HG02623 (cell line): ENCODE data around the gene ETDC.
A peak's percentile ranks its signal among the peaks of the same experiment; 100 is the strongest.
"Not testable (repeated sequence)": the region's sequence is repeated elsewhere in the genome, so short reads cannot be mapped to it uniquely, and the experiment has no call there.

ENCODE experiments used
- ATAC-seq: cut with Tn5 transposase; IDR thresholded peaks from one replicate; pipeline ENCODE4 v1.9.1; 2021; ENCODE audit warnings: moderate library complexity; ENCODE audit not compliant: unreplicated experiment

The ETDC gene

DNA sequence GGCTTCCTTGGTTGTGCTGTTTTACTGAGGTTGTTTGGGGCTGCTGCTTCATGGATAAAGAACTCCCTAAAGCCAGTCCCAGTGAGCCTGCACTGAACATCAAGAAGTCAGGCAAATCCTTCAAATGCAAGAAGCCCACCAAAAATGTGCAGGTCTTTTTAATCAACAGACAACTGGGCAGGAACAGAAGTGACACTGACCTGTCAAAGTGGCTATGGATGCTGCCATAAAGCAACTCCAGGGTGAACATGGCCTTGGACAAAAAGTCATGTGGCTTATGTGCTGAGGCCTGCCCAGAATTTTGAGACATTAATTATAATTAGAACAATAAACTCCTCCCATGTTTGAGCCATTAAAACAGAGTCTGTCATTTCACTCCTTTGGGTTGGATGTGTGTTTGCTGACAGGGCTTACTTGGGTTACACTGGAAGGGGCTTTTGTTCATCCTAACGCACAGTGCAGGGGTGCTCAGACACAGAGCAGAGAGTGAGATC, at the start of gene ETDC:
Gene ETDC, plus strand, starts transcription at position 51 of the 494 bp plus-strand sequence. Its CDS starts 0 bp downstream, at position 51.
- ATAC-seq, result no peak

DNA sequence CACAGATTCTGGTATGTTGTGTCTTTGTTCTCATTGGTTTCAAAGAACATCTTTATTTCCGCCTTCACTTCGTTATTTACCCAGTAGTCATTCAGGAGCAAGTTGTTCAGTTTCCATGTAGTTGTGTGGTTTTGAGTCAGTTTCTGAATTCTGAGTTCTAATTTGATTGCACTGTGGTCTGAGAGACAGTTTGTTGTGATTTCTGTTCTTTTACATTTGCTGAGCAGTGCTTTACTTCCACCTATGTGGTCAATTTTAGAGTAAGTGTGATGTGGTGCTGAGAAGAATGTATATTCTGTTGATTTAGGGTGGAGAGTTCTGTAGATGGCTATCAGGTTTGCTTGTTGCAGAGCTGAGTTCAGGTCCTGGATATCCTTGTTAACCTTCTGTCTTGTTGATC, 48.3 kb upstream of the ETDC start:
- not testable (repeated sequence) for ATAC-seq

DNA sequence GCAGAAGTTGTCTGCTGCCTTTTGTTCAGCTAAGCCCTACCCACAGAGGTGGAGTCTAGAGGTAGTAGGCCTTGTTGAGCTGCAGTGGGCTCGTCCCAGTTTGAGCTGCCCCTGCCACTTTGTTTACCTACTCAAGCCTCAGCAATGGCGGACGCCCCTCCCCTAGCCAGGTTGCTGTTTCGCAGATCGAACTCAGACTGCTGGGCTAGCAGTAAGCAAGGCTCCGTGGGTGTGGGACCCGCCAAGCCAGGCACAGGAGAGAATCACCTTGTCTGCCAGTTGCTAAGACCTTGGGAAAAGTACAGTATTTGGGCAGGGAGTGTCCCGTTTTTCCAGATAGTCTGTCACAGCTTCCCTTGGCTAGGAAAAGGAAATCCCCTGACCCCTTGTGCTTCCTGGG, 45.9 kb upstream of the ETDC start:
- not testable (repeated sequence) for ATAC-seq

DNA sequence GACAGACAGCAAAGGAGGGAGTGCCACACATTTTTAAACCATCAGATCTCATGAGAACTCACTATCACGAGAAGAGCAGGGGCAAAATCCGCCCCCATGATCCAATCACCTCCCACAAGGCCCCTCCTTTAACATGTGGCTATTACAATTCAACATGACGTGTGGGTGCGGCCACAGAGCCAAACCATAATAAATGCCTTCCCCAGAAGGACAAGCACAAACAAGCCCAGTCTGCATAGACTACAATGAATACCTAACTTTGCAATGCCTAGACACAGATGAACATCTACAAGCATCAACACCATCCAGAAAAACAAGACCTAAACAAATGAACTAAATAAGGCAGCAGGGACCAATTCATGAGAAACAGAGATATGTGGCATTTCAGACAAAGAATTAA, 45.1 kb upstream of the ETDC start:
- ATAC-seq, result no peak

DNA sequence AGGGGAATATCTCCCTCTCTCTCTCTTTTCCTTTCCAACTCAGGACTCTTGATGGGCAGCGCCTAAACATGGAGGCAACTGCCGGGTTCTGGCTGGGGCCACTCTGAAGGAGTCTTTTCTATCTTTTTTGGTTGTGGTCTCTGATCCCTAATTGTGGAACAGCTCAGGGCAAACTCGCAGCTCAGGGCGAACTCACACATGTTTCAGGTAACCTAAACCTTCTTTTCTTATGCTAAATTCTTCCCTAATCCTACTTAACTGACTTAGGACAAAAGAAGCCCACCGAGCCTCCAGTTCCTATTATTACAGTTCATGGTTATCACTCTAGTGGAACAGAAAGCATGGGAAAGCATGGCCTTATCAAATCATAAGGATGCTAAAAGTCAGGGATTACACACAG, 36.1 kb upstream of the ETDC start:
- no peak for ATAC-seq

DNA sequence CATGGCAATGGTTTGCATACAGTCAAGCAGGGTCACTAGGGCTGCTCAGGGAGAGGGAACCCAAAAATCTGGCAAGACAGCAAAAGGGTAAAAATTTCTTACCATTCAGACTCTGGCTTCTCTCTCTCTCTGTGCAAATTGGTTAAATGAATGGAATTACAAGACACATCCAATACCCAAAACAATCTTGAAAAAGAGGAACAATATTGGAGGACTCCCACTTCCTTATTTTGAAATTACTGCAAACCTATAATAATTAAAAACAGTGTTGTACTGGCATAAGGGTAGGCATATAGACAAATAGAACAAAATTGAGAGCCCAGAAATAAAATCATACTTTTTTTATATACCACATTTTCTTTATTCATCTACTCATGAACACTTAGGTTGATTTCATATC, 33.3 kb upstream of the ETDC start:
- ATAC-seq, result no peak

DNA sequence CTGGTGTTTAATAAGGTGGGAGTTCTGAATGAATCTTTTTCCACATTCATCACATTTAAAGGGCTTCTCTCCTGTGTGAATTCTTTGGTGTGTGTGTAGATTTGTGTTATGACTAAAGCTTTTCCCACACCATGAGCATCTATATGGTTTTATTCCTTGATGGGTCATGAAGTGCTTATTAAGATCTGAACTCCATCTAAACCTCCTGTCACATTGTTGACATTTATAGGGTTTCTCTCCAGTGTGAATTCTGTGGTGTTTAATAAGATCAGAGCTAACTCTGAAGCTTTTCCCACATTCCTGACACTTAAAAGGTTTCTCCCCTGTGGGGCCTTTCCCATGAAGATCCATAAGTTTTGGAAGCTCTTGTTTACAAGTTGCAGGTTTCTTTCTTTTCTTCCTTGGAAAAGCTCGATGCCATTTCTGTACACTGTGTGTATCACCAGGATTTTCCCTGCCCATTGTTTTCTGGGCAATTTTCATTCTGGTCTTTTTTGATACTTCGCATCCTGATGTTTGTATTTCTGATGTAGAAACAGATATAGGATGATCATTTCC, 21.9 kb upstream of the ETDC start:
- ATAC-seq, result no peak

DNA sequence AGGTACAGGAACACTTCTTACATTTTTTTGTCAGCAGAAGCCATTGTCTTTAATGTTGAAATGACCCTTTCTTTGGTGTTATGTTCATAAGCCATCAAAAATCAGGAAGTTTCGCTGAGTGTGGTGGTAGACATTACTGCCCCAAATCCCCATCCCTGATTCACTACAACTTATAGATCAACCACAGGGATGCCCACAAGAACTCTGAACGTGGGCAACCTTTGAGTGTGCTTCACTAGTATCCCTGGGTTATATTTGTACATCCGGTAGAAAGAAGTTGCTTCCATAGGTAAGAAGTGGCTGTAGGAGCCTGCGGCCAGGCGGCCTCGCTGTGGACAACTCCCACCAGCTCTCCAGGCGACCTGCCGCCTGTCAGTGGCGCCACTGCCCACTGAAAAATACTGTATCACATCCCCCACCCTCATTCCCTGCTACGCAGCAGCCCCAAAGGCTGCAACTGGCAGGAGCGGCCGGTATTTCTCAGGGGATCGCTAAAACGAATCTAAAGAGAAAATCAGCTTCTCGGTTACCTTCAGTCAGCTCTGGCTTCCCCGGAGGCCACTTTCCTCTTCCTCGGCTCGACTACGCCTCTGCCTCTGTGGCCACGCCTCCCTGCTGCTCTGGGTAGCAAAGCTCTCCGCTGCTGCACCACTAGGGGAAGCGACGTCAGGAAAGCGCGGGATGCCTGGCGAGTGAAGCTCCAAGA, 13.9 kb upstream of the ETDC start:
- peak; percentile 88 for ATAC-seq

DNA sequence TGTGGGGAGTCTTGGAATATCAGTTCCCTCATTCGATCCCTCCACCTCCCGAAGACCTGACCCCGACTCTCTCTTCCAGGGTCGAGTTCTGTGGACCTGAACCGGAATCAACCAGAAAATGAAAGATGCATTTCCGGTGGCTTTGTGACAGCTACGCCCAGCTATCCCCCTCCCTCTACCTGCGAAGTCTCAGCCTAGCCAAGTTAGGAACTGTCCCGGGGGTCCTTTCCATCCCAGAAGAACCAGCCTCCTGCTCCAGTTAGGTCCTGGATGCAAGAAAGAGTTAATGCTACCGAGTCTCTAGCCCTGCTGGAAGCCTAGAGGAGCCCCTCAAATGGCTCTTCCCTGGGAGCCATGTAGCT, 13.4 kb upstream of the ETDC start:
- ATAC-seq, result peak; percentile 32

DNA sequence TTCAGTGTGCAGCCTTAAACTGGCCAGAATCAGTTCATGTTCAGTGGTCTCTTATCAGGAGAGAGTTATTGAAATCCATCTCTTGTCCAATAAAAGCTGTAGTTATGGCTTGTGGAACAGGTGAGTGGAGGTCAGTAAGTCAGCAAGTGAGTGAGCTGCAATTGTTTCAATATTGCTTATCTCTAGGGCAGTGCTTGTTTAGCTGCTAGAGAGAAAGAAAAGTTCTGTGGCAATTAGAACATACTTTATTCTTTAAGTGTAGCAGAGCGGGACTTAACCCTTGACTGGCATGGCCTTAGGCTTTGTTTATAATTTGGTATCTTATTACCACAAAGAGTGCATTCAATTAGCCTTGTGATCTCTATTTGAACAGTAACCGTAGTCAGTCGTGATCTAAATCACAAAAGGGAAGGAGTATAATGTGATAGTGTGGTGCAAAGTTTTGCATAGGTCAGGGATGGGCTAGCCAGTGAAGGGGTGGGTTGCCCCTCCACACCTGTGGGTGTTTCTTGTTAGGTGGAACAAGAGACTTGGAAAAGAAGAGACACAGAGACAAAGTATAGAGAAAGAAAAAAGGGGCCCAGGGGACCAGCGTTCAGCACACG, 6.9 kb upstream of the ETDC start:
- ATAC-seq, result no peak

DNA sequence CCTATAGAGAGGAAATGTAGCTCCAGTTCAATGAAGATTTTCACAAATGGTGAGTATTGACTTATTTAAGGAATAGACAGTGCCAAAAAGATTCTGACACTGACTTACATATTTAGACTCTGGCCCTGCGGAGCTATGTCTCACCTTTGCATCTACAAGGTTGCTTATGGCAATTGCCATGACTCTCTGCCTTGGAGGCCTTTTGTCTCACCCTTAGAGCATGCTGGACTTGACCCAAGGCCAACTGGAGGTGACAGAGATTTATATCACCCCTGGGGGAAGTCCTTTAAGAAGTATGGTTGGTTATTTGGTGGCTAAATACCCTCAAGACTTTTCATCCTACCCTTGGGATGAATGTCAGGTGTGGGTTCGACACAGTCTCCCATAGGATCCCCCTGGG, 4.5 kb upstream of the ETDC start:
- ATAC-seq, result no peak

DNA sequence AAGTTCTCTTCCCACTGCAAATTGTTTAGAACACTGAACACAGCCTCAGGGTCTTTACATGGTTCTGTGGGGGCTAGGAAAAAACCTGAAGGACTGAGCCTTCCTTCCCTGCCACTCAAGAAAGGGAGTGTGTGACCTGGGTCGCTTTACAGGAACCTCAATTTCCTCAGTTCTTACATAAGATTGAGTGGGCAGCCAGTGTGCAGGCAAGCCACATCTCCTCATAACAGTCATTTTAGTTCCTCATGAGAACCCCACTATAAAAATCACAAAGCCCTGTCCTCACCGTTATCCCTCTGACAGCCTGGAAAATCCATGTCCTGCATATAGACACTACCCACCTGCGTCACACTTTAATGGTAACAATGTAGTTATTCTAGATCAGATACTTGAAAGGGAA, 2.1 kb upstream of the ETDC start:
- ATAC-seq, result no peak

DNA sequence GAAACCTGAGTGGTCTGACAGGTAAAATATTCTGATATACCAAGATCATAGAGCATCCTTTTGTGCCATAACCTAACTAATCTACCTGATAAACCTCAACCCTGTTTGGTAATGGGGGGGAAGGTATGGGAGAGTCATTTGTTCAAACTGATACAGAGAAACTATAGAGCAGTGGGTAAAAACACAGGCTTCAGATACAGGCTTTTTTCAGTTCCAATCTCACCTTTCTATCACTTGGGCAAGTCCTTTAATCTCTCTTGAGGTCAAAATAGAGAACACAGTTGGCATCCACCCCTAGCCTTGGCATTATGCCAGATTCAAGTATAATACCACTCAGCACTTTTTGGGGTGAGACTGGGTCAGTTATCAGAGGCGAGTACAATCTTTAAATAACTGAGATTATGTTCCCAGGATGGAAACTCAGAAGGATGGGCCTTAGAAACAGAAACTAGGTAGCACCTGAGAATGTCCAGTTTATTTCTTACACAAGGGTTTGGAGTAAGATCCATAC, 880 bp upstream of the ETDC start:
- no peak for ATAC-seq

DNA sequence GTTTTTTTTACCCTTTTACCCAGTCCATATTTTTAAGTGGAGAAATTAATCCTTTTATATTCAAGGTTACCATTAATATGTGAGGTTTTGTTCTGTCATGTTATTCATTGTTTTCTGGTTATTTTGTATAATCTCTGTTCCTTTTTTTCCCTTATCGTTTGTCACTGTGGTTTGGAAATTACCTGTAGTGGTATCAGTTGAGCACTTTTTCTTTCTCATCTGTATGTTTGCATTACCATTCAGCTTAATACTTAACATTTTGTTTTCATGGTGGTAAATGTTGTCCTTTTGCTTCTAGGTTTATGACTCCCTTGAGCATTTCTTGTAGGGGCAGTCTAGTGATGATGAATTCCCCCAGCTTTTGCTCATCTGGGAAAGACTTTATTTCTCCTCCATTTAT, 6.6 kb downstream of the ETDC start:
- no peak for ATAC-seq

DNA sequence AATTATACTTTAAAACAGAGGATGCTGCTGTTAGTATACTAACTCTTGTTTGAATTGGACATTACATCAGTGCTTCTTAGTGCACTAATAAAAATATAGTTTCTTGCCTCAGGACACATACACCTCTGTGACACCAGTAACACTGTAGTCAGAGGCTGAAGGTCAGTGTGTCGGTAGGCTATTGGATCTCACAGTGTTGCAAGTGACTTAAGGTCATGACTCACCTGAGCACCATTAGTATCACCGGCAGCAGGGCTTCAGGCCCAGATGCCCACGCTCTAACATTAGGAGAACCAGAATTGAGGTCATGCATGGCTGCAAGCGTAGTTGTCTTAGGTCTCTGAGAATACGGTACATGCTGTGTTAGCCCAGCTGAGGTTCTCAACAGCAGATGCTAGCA, 15.2 kb downstream of the ETDC start:
- ATAC-seq, result no peak

DNA sequence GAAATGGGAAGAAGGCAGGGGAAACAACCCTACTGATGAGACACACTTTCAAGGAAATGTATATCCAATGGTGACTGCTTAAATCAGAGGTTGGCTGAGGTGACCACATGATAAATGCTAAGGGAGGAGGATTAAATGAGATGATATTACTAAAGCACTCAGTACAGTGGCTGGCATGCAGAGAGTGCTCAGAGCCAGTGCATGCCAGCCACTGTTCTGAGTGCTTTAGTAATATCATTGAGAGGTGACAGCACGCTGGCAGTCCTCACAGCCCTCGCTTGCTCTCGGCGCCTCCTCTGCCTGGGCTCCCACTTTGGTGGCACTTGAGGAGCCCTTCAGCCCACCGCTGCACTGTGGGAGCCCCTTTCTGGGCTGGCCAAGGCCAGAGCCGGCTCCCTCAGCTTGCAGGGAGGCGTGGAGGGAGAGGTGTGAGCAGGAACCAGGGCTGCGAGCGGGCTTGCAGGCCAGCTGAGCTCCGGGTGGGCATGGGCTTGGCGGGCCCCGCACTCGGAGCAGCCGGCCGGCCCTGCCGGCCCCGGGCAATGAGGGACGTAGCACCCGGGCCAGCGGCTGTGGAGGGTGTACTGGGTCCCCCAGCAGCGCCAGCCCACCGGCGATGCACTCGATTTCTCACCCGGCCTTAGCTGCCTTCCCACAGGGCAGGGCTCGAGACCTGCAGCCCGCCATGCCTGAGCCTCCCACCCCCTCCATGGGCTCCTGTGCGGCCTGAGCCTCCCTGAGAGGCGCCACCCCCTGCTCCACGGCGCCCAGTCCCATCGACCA, 15.9 kb downstream of the ETDC start:
- not testable (repeated sequence) for ATAC-seq

DNA sequence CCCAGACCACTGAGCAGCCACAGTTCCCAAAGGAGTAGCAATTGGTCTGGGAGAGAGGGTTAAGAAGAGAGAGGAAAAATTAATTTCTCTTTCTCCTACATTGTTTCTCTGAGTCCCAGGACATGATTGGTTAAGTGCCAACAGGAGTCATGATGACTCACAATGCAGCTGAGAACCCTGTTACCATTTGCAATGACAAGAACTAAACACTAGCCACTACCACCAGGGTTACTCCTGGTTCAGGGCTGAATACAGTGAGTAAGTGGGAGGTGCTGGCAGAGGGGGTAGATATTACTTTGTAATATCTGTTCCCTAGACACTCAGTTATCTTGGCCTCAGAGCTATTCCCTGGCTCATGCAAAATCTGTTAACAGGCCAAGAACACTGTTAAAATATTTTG, 18.0 kb downstream of the ETDC start:
- ATAC-seq, result no peak

DNA sequence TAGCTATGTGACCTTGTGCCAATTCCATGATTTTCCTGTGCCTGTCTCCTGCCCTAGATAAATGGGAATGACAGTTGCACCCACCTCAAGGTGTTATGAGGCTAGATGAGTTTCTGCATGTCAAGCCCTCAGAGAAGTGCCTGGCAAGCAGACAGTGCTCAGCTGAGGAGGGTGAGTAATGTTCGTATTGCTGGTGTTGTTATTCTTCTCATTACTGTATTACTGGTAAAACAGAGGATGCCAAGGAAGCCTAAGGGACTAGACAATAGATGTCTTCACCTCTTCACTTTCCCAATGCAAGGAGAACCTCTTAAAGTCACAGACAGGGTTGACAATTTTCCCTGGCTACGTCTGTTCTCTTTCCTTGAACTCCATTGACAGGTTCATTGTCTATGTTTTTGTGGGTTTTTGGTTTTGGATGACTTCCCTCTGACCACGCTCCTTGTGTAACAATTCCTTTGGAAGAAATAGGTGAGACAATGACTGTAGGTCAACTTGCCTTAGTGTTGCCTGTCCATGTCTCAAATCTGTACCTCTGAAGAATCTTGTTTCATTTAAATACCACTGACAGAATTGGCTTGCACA, 19.2 kb downstream of the ETDC start:
- ATAC-seq, result no peak

DNA sequence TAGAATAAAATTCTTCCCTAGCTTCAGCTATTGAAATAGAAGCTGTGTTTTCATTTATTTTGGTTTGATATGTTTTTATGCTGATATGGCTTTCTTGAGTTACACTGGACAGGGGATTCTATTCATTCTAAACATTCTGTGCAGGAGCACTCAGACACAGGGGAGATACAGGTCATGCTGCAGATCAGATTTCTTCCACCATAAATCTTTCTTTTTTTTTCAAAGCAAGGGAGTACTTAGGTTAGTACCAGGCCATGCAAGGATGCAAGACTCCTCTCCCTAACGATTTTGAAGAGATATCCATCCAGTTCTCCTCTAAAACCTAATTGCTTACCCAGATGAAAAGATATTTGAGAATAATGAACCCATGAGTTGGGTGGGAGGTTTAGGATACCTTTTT, 21.4 kb downstream of the ETDC start:
- ATAC-seq, result no peak

DNA sequence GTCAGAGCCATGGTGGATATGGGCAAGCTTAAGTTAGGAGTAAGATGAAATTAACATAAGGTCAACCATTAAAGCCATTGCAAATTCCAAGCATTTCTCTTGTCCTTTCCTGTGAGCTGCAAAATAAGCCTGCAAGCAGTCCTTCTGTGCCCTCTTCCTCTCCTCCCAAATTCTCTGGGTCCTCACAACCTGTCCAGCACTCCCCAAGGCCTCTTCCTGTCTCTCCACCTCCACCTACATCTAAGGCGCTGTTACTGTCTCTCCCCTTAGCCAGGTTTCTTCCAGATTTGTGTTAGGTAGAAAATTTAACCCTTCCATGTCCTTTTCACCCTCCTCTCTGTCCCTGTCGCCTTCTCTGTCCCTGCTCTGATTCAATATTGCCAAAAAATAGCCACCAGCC, 22.2 kb downstream of the ETDC start:
- no peak for ATAC-seq

DNA sequence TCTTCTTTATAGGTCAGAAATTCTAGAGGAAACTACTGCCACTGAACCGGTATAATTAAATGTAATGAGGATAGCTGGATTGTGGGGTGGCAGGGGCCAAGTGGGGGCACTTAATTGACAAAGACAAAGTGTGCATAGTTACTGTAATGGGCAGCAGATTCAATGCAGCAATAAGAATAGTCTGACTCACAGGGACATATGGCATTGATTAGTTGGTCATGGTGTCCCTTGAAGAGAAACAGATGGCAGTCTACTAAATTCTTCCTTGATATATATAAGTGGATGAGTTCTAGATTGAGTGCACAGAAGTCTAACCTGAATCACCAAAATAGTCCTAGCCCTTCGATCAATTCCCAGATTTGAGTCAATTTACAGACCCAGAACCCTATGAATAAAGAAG, 31.6 kb downstream of the ETDC start:
- no peak for ATAC-seq
